Measurements from ENCODE around the gene KRTAP10-10. TPM values are rescaled to one million over a fixed set of nuclear protein-coding genes. Genes with fewer than 3 reads are reported as not detected.

The KRTAP10-10 gene, protein sequence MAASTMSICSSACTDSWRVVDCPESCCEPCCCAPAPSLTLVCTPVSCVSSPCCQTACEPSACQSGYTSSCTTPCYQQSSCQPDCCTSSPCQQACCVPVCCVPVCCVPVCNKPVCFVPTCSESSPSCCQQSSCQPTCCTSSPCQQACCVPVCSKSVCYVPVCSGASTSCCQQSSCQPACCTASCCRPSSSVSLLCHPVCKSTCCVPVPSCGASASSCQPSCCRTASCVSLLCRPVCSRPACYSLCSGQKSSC
- not detected in 2 replicates for total RNA-seq

DNA sequence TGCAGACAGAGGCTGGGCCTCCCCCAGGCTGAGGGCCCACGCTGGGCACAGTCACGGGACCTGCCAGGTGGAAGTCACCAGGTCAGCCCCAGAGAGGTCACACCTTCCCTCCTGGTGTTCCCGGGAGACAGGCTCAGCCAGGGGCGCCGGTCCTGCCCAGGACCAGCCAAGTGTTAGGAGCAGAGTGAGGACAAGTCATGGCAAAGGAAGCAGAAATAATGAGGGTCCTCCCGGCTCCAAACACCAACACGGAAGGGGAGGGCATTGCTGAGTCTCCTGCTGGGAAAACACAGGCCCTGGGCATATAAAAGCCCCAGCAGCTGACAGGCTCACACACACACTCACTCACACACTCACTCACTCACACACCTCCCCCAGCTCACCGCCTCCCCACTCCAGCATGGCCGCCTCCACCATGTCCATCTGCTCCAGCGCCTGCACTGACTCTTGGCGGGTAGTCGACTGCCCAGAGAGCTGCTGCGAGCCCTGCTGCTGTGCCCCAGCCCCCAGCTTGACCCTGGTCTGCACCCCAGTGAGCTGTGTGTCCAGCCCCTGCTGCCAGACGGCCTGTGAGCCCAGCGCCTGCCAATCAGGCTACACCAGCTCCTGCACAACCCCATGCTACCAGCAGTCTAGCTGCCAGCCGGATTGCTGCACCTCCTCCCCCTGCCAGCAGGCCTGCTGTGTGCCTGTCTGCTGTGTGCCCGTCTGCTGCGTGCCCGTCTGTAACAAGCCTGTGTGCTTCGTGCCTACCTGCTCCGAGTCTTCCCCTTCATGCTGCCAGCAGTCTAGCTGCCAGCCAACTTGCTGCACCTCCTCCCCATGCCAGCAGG lies at the start of gene KRTAP10-10:
Gene KRTAP10-10, plus strand, starts transcription at position 339 of the 833 bp plus-strand sequence. Its CDS starts 62 bp downstream, at position 401.

DNA sequence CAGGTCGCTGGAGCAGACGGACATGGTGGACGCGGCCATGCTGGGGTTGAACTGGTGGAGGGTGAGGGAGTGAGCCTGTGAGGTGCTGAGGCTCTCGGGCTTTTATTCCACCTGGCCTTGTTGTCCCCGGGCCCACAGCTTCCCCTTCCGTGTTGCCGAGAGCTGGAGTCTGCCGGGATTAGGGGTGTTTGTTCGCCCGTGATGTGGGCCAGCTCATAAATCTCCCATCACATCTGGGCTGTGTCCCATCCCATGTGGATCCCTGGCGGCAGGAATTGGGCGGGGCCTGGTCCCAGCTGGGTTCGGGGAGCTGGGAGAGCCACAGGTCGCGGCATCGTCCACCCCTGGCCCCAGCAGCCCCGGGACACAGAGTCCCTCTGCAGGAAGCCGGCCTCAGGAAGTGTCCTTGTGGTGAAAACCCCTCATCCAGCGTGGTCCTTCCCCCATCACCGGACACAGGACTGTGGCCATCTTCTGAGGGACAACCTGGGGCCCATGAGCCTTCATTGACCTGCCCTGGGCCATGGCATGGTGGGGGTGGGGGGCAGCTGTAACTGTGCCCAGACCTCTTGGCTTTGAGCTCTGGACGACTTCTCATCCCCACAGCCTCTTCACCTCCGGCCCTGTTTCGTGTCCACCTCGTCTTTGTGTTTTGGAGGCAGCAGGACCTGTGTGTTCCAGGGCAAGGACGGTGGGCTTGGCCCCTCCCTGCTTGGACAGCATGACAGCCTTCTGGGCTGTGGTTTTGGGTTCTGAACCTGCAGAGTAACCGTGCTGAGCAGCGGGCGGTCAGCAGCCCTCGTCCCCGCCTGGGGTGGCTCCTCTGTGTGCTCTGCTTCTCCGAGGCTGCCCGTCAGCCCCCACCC lies 44.5 kb upstream of the KRTAP10-10 start, which contains the start of gene KRTAP10-6:
Gene KRTAP10-6, minus strand, starts transcription at position 60 of the 866 bp plus-strand sequence. Its CDS starts 21 bp downstream, at position 39.

DNA sequence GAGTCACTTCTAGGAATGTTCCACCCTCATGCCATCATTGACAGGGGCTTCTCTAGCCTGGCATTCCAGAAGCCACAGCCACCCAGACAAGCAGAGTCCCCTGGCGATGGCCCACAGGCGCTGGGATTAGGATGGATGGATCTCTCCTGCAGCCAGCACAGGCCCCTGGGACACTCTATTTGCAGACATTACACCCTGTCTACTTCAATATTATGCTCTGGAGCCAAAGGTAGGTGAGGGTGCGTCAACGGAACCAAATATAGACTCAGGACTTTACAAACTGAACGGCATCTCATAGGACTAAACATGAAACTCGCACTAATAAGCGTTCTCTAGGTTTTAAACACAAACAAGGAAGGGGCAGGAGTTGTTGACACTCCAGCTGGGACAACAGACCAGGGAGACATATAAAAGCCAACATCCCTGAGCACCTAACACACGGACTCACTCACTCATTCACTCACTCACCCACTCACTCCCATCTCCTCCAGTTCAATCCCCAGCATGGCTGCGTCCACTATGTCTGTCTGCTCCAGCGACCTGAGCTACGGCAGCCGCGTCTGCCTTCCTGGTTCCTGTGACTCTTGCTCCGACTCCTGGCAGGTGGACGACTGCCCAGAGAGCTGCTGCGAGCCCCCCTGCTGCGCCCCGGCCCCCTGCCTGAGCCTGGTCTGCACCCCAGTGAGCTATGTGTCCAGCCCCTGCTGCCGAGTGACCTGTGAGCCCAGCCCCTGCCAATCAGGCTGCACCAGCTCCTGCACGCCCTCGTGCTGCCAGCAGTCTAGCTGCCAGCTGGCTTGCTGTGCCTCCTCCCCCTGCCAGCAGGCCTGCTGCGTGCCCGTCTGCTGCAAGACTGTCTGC lies 36.8 kb upstream of the KRTAP10-10 start, which contains the start of gene KRTAP10-7:
Gene KRTAP10-7, plus strand, starts transcription at position 480 of the 861 bp plus-strand sequence. Its CDS starts 25 bp downstream, at position 505.

DNA sequence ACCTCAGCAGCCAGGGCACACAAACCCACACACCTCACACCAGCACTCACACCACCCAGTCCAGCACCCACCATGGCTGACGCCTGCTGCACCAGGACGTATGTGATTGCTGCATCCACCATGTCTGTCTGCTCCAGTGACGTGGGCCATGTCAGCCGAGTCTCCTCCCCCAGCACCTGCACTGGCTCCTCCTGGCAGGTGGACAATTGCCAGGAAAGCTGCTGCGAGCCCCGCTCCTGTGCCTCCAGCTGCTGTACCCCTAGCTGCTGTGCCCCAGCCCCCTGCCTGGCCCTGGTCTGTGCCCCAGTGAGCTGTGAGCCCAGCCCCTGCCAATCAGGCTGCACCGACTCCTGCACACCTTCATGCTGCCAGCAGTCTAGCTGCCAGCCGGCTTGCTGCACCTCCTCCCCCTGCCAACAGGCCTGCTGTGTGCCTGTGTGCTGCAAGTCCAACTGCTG lies 25.1 kb upstream of the KRTAP10-10 start, which contains the start of gene KRTAP10-8:
Gene KRTAP10-8, plus strand, starts transcription at position 51 of the 458 bp plus-strand sequence. Its CDS starts 22 bp downstream, at position 73.

DNA sequence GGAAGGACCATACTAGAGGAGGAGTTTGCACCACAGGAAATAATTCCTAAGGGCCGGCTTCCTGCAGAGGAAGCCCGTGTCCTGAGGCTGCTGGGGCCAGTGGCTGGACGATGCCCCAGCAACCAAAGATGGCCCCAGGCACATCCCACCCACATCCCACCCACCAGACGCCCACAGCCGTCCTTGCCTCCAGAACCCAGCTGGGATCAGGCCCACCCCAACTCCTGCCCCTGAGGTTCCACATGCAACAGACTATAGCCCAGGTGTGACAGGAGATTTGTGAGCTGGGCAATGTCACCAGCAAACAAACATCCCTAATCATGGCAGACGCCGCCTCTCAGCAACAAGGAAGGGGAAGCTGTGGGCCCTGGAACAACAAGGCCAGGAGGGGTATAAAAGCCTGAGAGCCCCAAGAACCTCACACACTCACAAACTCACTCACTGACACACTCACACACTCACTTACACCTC lies 10.4 kb upstream of the KRTAP10-10 start, which contains the start of gene KRTAP10-9:
Gene KRTAP10-9, plus strand, starts transcription at position 421 of the 471 bp plus-strand sequence. CDS start 79 bp downstream, outside the sequence.

GRCh38 chr21:44646366-44647221 lies 9.4 kb downstream of the KRTAP10-10 start, which contains the start of gene KRTAP10-11:
TSS of gene KRTAP10-11 (plus strand) at chr21:44646414. CDS start at chr21:44646459, 45 bp downstream.

GRCh38 chr21:44654576-44655175 lies 17.5 kb downstream of the KRTAP10-10 start, which contains the start of gene KRTAP12-4:
TSS of gene KRTAP12-4 (minus strand) at chr21:44654659. CDS start at chr21:44654614, 45 bp downstream.

GRCh38 chr21:44657635-44658540 lies 20.7 kb downstream of the KRTAP10-10 start, which contains the start of gene KRTAP12-3:
TSS of gene KRTAP12-3 (plus strand) at chr21:44657932. CDS start at chr21:44657980, 48 bp downstream.

DNA sequence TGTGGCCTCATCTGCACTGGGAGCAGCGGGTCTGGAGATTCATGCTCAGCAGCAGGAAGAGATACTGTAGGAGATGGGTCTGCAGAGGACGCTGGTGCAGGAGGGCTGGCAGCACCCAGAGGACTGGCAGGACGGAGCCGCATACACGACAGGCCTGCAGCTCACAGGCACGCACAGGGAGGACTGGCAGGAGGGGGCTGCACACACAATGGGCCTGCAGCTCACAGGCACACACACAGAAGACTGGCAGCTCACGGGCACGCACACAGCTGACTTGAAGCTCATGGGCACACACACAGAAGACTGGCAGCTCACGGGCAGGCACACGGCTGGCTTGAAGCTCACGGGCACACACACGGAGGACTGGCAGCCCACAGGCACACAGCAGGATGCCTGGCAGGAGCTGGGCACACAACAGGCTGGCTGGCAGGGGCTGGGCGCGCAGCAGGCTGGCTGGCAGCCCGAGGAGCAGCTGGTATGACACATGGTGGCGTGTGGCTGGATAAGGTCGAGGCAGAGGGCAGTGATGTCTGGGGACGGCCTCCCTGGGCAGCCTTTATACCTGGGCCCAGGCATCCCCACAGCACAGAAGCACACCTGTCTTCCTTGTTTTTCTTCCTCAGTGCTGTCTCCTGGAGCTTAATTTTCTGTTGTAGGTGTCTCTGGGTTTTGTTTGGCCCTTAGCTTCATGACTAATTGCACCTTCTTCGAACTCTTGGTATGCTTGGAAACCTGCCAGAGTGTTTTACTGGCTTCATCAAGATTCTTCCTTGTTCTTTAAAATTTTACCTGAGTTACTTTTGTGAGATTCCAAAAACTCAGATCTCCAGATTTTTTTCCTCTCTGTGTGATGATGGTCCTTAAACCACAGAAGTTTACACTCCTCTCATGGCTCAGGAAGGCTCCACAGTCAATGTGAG lies 29.5 kb downstream of the KRTAP10-10 start, which contains the start of gene KRTAP12-2:
Gene KRTAP12-2, minus strand, starts transcription at position 527 of the 920 bp plus-strand sequence. Its CDS starts 41 bp downstream, at position 486.

GRCh38 chr21:44681861-44682579 lies 44.9 kb downstream of the KRTAP10-10 start, which contains the start of gene KRTAP12-1:
TSS of gene KRTAP12-1 (minus strand) at chr21:44682163. CDS start at chr21:44682123, 40 bp downstream.

Other genes starting within 250 kb of the KRTAP10-10 start
- gene LRRC3, start 181.8 kb upstream of the KRTAP10-10 start, total RNA-seq: 3.2 and 4.2 TPM in 2 replicates
- not detected in 2 replicates for gene KRTAP10-1, start 97.2 kb upstream of the KRTAP10-10 start, total RNA-seq
- gene KRTAP10-2, start 85.9 kb upstream of the KRTAP10-10 start, total RNA-seq: not detected in 2 replicates
- not detected in 2 replicates for gene KRTAP10-3, start 78.6 kb upstream of the KRTAP10-10 start, total RNA-seq
- not detected in 2 replicates for gene KRTAP10-4, start 63.6 kb upstream of the KRTAP10-10 start, total RNA-seq
- gene KRTAP10-5, start 56.8 kb upstream of the KRTAP10-10 start, total RNA-seq: not detected in 2 replicates
- gene KRTAP10-6, start 44.9 kb upstream of the KRTAP10-10 start, total RNA-seq: not detected in 2 replicates
- gene KRTAP10-7, start 36.8 kb upstream of the KRTAP10-10 start, total RNA-seq: not detected in 2 replicates
- gene KRTAP10-8, start 25.3 kb upstream of the KRTAP10-10 start, total RNA-seq: not detected in 2 replicates
- gene KRTAP10-9, start 10.3 kb upstream of the KRTAP10-10 start, total RNA-seq: not detected in 2 replicates
- not detected in 2 replicates for gene KRTAP10-11, start 9.1 kb downstream of the KRTAP10-10 start, total RNA-seq
- gene KRTAP12-4, start 17.3 kb downstream of the KRTAP10-10 start, total RNA-seq: not detected in 2 replicates
- not detected in 2 replicates for gene KRTAP12-3, start 20.6 kb downstream of the KRTAP10-10 start, total RNA-seq
- gene KRTAP12-2, start 29.6 kb downstream of the KRTAP10-10 start, total RNA-seq: not detected in 2 replicates
- not detected in 2 replicates for gene KRTAP12-1, start 44.8 kb downstream of the KRTAP10-10 start, total RNA-seq
- gene KRTAP10-12, start 59.8 kb downstream of the KRTAP10-10 start, total RNA-seq: not detected in 2 replicates
- not detected in 2 replicates for gene TSPEAR, start 74.2 kb downstream of the KRTAP10-10 start, total RNA-seq
- gene UBE2G2, start 164.5 kb downstream of the KRTAP10-10 start, total RNA-seq: 22.3 and 30.2 TPM in 2 replicates
- gene SUMO3, start 180.7 kb downstream of the KRTAP10-10 start, total RNA-seq: 66.7 and 80.6 TPM in 2 replicates
- 186 and 220 TPM in 2 replicates for gene PTTG1IP, start 236.3 kb downstream of the KRTAP10-10 start, total RNA-seq